HG03097 (cell line): ENCODE data around the gene GGT7.
"Not testable (repeated sequence)": the region's sequence is repeated elsewhere in the genome, so short reads cannot be mapped to it uniquely, and the experiment has no call there.

Source experiments
- ATAC-seq: cut with Tn5 transposase; IDR thresholded peaks from one replicate; pipeline ENCODE4 v1.9.1; 2021; ENCODE audit not compliant: unreplicated experiment, low FRiP score

Gene GGT7

GRCh38 chr20:34850969-34851368 lies 21.7 kb downstream of the GGT7 start:
- ATAC-seq, result no peak

- ATAC-seq, result no peak
These were observed 22.9 kb downstream of the GGT7 start for GRCh38 chr20:34849778-34850177.

- no peak for ATAC-seq
These were observed 24.1 kb downstream of the GGT7 start for GRCh38 chr20:34848597-34848996.

- no peak for ATAC-seq
These were observed 29.2 kb downstream of the GGT7 start for GRCh38 chr20:34843421-34843820.

GRCh38 chr20:34842143-34842542 lies 30.5 kb downstream of the GGT7 start:
- ATAC-seq, result no peak

GRCh38 chr20:34834459-34834893 lies 38.2 kb downstream of the GGT7 start:
- no peak for ATAC-seq

GRCh38 chr20:34831936-34832335 lies 40.7 kb downstream of the GGT7 start:
- no peak for ATAC-seq

- no peak for ATAC-seq
These were observed 43.5 kb downstream of the GGT7 start for GRCh38 chr20:34829191-34829590.

- peak; percentile 49 for ATAC-seq
These were observed 46.9 kb downstream of the GGT7 start, which contains the start of gene NCOA6 for GRCh38 chr20:34825530-34826362. TSS of gene NCOA6 (minus strand) at chr20:34825651. CDS start at chr20:34782355, 43,296 bp downstream.

- peak; percentile 60 for ATAC-seq
These were observed 47.7 kb downstream of the GGT7 start for GRCh38 chr20:34824806-34825529.

GRCh38 chr20:34824452-34824805 lies 48.2 kb downstream of the GGT7 start:
- peak; percentile 42 for ATAC-seq

GRCh38 chr20:34824026-34824425 lies 48.6 kb downstream of the GGT7 start:
- ATAC-seq, result no peak

- no peak for ATAC-seq
These were observed 51.7 kb downstream of the GGT7 start for GRCh38 chr20:34820805-34821578.

- ATAC-seq, result no peak
These were observed 54.9 kb downstream of the GGT7 start for GRCh38 chr20:34817801-34818200.

GRCh38 chr20:34817072-34817471 lies 55.6 kb downstream of the GGT7 start:
- ATAC-seq, result no peak

GRCh38 chr20:34815636-34816035 lies 57.0 kb downstream of the GGT7 start:
- ATAC-seq, result no peak

GRCh38 chr20:34808583-34808982 lies 64.1 kb downstream of the GGT7 start:
- no peak for ATAC-seq

- ATAC-seq, result not testable (repeated sequence)
These were observed 64.7 kb downstream of the GGT7 start for GRCh38 chr20:34807944-34808465.

- no peak for ATAC-seq
These were observed 66.4 kb downstream of the GGT7 start for GRCh38 chr20:34806255-34806654.

GRCh38 chr20:34798871-34799270 lies 73.8 kb downstream of the GGT7 start:
- no peak for ATAC-seq

- ATAC-seq, result no peak
These were observed 74.3 kb downstream of the GGT7 start for GRCh38 chr20:34798328-34798727.
